GM23338 (cell line): ENCODE measurements around the gene LMLN. TPM values are rescaled to one million over a fixed set of nuclear protein-coding genes. Genes with fewer than 3 reads are reported as not detected.

ENCODE experiments used
- ATAC-seq: fragments of 200-7000 bp; cut with Tn5 transposase; 3 replicates; pipeline ENCODE4 v1.9.1; 2020
- DNase-seq: peaks from one replicate; pipeline ENCODE4 v3.0.0-alpha.2; 2015; ENCODE audit warnings: low spot score
- H2AFZ ChIP-seq: fragments of 200-600 bp; sonication (generic); 2 replicates; pipeline ENCODE4 v1.8.0; 2016; ENCODE audit warnings: antibody characterized with exemption, mild to moderate bottlenecking, moderate library complexity
- H3F3A ChIP-seq: fragments of 200-600 bp; sonication (generic); replicated peaks from 2 replicates; pipeline ENCODE4 v1.8.0; 2017; ENCODE audit warnings: antibody characterized with exemption, mixed run types, low read depth
- H3K27ac ChIP-seq: fragments of 200-600 bp; sonication (generic); 2 replicates; pipeline ENCODE4 v1.6.1; 2016; ENCODE audit warnings: low read depth
- H3K27me3 ChIP-seq: fragments of 200-600 bp; sonication (generic); 2 replicates; pipeline ENCODE4 v1.8.0; 2016; ENCODE audit warnings: mild to moderate bottlenecking, mixed run types, moderate library complexity; ENCODE audit not compliant: insufficient read depth
- H3K36me3 ChIP-seq: fragments of 200-600 bp; sonication (generic); 2 replicates; pipeline ENCODE4 v1.8.0; 2016; ENCODE audit warnings: mild to moderate bottlenecking; ENCODE audit not compliant: insufficient read depth
- H3K4me1 ChIP-seq: fragments of 200-600 bp; sonication (generic); 2 replicates; pipeline ENCODE4 v1.8.0; 2016; ENCODE audit warnings: mild to moderate bottlenecking, moderate library complexity; ENCODE audit not compliant: insufficient read depth
- H3K4me2 ChIP-seq: fragments of 200-600 bp; sonication (generic); 2 replicates; pipeline ENCODE4 v1.7.1; 2017; ENCODE audit warnings: mixed run types
- H3K4me3 ChIP-seq: fragments of 200-600 bp; sonication (generic); 2 replicates; pipeline ENCODE4 v1.6.1; 2016; ENCODE audit warnings: mixed run types
- H3K79me2 ChIP-seq: fragments of 200-600 bp; sonication (generic); replicated peaks from 2 replicates; pipeline ENCODE4 v1.8.0; 2017; ENCODE audit warnings: mild to moderate bottlenecking; ENCODE audit not compliant: insufficient read depth
- H3K9me2 ChIP-seq: fragments of 200-600 bp; sonication (generic); 2 replicates; pipeline ENCODE4 v1.8.0; 2017; ENCODE audit not compliant: insufficient read depth
- H4K20me1 ChIP-seq: fragments of 200-600 bp; sonication (generic); replicated peaks from 2 replicates; pipeline ENCODE4 v1.8.0; 2017; ENCODE audit warnings: mild to moderate bottlenecking; ENCODE audit not compliant: insufficient read depth
- H3K27ac Mint-ChIP-seq: 2 replicates; pipeline ENCODE4 v1.8.0; 2020; ENCODE audit warnings: inconsistent platforms, mild to moderate bottlenecking, moderate library complexity, mixed read lengths
- H3K27me3 Mint-ChIP-seq: 3 replicates; pipeline ENCODE4 v1.8.0; 2022; ENCODE audit warnings: low read depth, mild to moderate bottlenecking, moderate library complexity, mixed read lengths, inconsistent platforms; ENCODE audit not compliant: insufficient read depth, poor library complexity
- H3K36me3 Mint-ChIP-seq: 3 replicates; pipeline ENCODE4 v1.8.0; 2021; ENCODE audit warnings: low read depth, mild to moderate bottlenecking, inconsistent platforms, moderate library complexity, mixed read lengths
- H3K4me1 Mint-ChIP-seq: 3 replicates; pipeline ENCODE4 v1.8.0; 2020; ENCODE audit warnings: mild to moderate bottlenecking, inconsistent platforms, mixed read lengths
- H3K4me3 Mint-ChIP-seq: 3 replicates; pipeline ENCODE4 v1.8.0; 2021; ENCODE audit warnings: moderate library complexity, mild to moderate bottlenecking, inconsistent platforms, mixed read lengths
- H3K9me3 Mint-ChIP-seq: 3 replicates; pipeline ENCODE4 v1.8.0; 2020; ENCODE audit warnings: moderate library complexity, mild to moderate bottlenecking, inconsistent platforms, mixed read lengths
- CREB1 ChIP-seq: fragments of 250-450 bp; sonication (Bioruptor Pico); IDR thresholded peaks from 2 replicates; pipeline ENCODE4 v1.5.0; 2020; ENCODE audit warnings: low read depth, mild to moderate bottlenecking, moderate library complexity
- EZH2 ChIP-seq: fragments of 200-600 bp; sonication (generic); IDR thresholded peaks from one replicate; pipeline ENCODE4 v1.8.0; 2017; ENCODE audit warnings: antibody characterized with exemption, mild to moderate bottlenecking, low read depth; ENCODE audit not compliant: unreplicated experiment
- EZH2phosphoT487 ChIP-seq: fragments of 200-600 bp; sonication (generic); IDR thresholded peaks from one replicate; pipeline ENCODE4 v1.8.1; 2018; ENCODE audit warnings: antibody characterized with exemption; ENCODE audit not compliant: unreplicated experiment
- JUNB ChIP-seq: IDR thresholded peaks from one replicate; pipeline ENCODE4 v1.6.1; 2016; ENCODE audit warnings: antibody characterized with exemption; ENCODE audit not compliant: unreplicated experiment
- NANOG ChIP-seq: IDR thresholded peaks from 2 replicates; pipeline ENCODE4 v1.6.1; 2016; ENCODE audit warnings: antibody characterized with exemption, borderline replicate concordance
- POLR2AphosphoS5 ChIP-seq: IDR thresholded peaks from 2 replicates; pipeline ENCODE4 v1.6.1; 2016; ENCODE audit warnings: antibody characterized with exemption, low read depth
- REST ChIP-seq: IDR thresholded peaks from one replicate; pipeline ENCODE4 v1.6.1; 2018; ENCODE audit warnings: antibody characterized with exemption; ENCODE audit not compliant: unreplicated experiment
- STAT1 ChIP-seq: IDR thresholded peaks from one replicate; pipeline ENCODE4 v1.6.1; 2016; ENCODE audit warnings: antibody characterized with exemption; ENCODE audit not compliant: unreplicated experiment
- ZNF114 ChIP-seq: fragments of 250-450 bp; sonication (Bioruptor Pico); IDR thresholded peaks from 2 replicates; pipeline ENCODE4 v1.5.0; 2020; ENCODE audit warnings: mild to moderate bottlenecking, moderate library complexity
- ZNF331 ChIP-seq: fragments of 250-450 bp; sonication (Bioruptor Pico); IDR thresholded peaks from 2 replicates; pipeline ENCODE4 v1.5.0; 2020; ENCODE audit warnings: low read depth, mild to moderate bottlenecking, moderate library complexity
- polyA plus RNA-seq: library from polyadenylated mRNA; unstranded; fragments of >200 nt; fragmentation: Nextera tagmentation; extraction: Ambion mirVana; gene quantifications from 2 replicates; pipeline ENCODE4 v1.2.1, GENCODE V29; 2016
- total RNA-seq: library from RNA; depleted of rRNA; stranded (reverse); fragments of >200 nt; shearing (Covaris generic); gene quantifications from 2 replicates; pipeline ENCODE4 v1.2.3, GENCODE V29; 2014
- TF ChIP-seq, protein P1 (sequence below): fragments of 250-450 bp; sonication (Bioruptor Pico); IDR thresholded peaks from 2 replicates; pipeline ENCODE4 v1.5.0; 2020; ENCODE audit warnings: mild to moderate bottlenecking, moderate library complexity
- TF ChIP-seq, protein P2 (sequence below): IDR thresholded peaks from 2 replicates; pipeline ENCODE4 v1.6.1; 2016; ENCODE audit warnings: antibody characterized with exemption
- TF ChIP-seq, protein P3 (sequence below), 2 experiments: fragments of 200-600 bp in 1 of 2; sonication (generic) in 1 of 2; conservative IDR thresholded peaks; 2 replicates each; pipeline versions ENCODE4 v1.5.1 to v1.6.1; 2016 to 2017; ENCODE audit warnings: antibody characterized with exemption in 2 of 2, low read depth in 2 of 2, mild to moderate bottlenecking in 2 of 2, moderate library complexity in 1 of 2

Gene LMLN
- total and polyA plus RNA-seq, 2 experiments from 2014 or later = 2.3 to 4.3 TPM

- no peaks in the 10 kb centered on the region for H3K36me3 ChIP-seq
- H2AFZ ChIP-seq = no peak overlapping the region
- no peak for TF ChIP-seq STAT1
- TF ChIP-seq JUNB = no peak
- no peak for TF ChIP-seq EZH2
- no peak for TF ChIP-seq ZNF331
- TF ChIP-seq POLR2AphosphoS5 = no peak
- TF ChIP-seq, protein P1, sequence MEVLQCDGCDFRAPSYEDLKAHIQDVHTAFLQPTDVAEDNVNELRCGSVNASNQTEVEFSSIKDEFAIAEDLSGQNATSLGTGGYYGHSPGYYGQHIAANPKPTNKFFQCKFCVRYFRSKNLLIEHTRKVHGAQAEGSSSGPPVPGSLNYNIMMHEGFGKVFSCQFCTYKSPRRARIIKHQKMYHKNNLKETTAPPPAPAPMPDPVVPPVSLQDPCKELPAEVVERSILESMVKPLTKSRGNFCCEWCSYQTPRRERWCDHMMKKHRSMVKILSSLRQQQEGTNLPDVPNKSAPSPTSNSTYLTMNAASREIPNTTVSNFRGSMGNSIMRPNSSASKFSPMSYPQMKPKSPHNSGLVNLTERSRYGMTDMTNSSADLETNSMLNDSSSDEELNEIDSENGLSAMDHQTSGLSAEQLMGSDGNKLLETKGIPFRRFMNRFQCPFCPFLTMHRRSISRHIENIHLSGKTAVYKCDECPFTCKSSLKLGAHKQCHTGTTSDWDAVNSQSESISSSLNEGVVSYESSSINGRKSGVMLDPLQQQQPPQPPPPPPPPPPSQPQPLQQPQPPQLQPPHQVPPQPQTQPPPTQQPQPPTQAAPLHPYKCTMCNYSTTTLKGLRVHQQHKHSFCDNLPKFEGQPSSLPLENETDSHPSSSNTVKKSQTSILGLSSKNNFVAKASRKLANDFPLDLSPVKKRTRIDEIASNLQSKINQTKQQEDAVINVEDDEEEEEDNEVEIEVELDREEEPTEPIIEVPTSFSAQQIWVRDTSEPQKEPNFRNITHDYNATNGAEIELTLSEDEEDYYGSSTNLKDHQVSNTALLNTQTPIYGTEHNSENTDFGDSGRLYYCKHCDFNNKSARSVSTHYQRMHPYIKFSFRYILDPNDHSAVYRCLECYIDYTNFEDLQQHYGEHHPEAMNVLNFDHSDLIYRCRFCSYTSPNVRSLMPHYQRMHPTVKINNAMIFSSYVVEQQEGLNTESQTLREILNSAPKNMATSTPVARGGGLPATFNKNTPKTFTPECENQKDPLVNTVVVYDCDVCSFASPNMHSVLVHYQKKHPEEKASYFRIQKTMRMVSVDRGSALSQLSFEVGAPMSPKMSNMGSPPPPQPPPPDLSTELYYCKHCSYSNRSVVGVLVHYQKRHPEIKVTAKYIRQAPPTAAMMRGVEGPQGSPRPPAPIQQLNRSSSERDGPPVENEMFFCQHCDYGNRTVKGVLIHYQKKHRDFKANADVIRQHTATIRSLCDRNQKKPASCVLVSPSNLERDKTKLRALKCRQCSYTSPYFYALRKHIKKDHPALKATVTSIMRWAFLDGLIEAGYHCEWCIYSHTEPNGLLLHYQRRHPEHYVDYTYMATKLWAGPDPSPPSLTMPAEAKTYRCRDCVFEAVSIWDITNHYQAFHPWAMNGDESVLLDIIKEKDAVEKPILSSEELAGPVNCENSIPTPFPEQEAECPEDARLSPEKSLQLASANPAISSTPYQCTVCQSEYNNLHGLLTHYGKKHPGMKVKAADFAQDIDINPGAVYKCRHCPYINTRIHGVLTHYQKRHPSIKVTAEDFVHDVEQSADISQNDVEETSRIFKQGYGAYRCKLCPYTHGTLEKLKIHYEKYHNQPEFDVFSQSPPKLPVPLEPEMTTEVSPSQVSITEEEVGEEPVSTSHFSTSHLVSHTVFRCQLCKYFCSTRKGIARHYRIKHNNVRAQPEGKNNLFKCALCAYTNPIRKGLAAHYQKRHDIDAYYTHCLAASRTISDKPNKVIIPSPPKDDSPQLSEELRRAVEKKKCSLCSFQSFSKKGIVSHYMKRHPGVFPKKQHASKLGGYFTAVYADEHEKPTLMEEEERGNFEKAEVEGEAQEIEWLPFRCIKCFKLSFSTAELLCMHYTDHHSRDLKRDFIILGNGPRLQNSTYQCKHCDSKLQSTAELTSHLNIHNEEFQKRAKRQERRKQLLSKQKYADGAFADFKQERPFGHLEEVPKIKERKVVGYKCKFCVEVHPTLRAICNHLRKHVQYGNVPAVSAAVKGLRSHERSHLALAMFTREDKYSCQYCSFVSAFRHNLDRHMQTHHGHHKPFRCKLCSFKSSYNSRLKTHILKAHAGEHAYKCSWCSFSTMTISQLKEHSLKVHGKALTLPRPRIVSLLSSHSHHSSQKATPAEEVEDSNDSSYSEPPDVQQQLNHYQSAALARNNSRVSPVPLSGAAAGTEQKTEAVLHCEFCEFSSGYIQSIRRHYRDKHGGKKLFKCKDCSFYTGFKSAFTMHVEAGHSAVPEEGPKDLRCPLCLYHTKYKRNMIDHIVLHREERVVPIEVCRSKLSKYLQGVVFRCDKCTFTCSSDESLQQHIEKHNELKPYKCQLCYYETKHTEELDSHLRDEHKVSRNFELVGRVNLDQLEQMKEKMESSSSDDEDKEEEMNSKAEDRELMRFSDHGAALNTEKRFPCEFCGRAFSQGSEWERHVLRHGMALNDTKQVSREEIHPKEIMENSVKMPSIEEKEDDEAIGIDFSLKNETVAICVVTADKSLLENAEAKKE (CRISPR knock-in tag) = no peak
- TF ChIP-seq CREB1 (CRISPR knock-in tag) = no peak
- TF ChIP-seq, protein P2, sequence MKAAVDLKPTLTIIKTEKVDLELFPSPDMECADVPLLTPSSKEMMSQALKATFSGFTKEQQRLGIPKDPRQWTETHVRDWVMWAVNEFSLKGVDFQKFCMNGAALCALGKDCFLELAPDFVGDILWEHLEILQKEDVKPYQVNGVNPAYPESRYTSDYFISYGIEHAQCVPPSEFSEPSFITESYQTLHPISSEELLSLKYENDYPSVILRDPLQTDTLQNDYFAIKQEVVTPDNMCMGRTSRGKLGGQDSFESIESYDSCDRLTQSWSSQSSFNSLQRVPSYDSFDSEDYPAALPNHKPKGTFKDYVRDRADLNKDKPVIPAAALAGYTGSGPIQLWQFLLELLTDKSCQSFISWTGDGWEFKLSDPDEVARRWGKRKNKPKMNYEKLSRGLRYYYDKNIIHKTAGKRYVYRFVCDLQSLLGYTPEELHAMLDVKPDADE = no peak
- no peak for TF ChIP-seq ZNF114 (CRISPR knock-in tag)
- TF ChIP-seq, protein P3, sequence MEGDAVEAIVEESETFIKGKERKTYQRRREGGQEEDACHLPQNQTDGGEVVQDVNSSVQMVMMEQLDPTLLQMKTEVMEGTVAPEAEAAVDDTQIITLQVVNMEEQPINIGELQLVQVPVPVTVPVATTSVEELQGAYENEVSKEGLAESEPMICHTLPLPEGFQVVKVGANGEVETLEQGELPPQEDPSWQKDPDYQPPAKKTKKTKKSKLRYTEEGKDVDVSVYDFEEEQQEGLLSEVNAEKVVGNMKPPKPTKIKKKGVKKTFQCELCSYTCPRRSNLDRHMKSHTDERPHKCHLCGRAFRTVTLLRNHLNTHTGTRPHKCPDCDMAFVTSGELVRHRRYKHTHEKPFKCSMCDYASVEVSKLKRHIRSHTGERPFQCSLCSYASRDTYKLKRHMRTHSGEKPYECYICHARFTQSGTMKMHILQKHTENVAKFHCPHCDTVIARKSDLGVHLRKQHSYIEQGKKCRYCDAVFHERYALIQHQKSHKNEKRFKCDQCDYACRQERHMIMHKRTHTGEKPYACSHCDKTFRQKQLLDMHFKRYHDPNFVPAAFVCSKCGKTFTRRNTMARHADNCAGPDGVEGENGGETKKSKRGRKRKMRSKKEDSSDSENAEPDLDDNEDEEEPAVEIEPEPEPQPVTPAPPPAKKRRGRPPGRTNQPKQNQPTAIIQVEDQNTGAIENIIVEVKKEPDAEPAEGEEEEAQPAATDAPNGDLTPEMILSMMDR (conservative IDR thresholded peaks at IDR 0.05; ENCODE audit: low read depth in 2 of 2) = no peak
- TF ChIP-seq EZH2phosphoT487 = no peak
- TF ChIP-seq NANOG = no peak
- TF ChIP-seq REST = no peak
- ATAC-seq (no peak), DNase-seq (no peak)
- H3K4me1 Mint-ChIP-seq = no peaks in the 10 kb centered on the region
- H4K20me1 ChIP-seq = no peaks in the 10 kb centered on the region
- no peak overlapping the region for H3K27ac Mint-ChIP-seq
- no peaks in the 10 kb centered on the region for H3K36me3 Mint-ChIP-seq
- H3K4me3 ChIP-seq = no peak overlapping the region
- peaks cover 3% of the 10 kb centered on the region; the same call in 2 of the 3 replicates for H3K9me3 Mint-ChIP-seq
- H3K4me3 Mint-ChIP-seq = no peak overlapping the region
- no peaks in the 10 kb centered on the region for H3K9me2 ChIP-seq
- H3F3A ChIP-seq = no peaks in the 10 kb centered on the region
- no peaks in the 10 kb centered on the region for H3K27me3 ChIP-seq
- H3K27me3 Mint-ChIP-seq = no peaks in the 10 kb centered on the region
- H3K79me2 ChIP-seq = no peaks in the 10 kb centered on the region
- H3K27ac ChIP-seq = no peak overlapping the region
- no peaks in the 10 kb centered on the region for H3K4me1 ChIP-seq
- H3K4me2 ChIP-seq = no peak overlapping the region
These were observed 101.4 kb downstream of the LMLN start for GRCh38 chr3:198061119-198062067.
